Skeletal muscle satellite cell (primary cell): ENCODE data around the gene SPON1.
"Not testable (repeated sequence)": the region's sequence is repeated elsewhere in the genome, so short reads cannot be mapped to it uniquely, and the experiment has no call there.

Experiments
- H3K27me3 ChIP-seq: 2 replicates; pipeline ENCODE4 v1.7.0; 2013; ENCODE audit warnings: low read length; ENCODE audit not compliant: control insufficient read depth, insufficient read depth
- H3K36me3 ChIP-seq: 2 replicates; pipeline ENCODE4 v1.7.0; 2013; ENCODE audit warnings: mild to moderate bottlenecking, control low read depth, low read length; ENCODE audit not compliant: insufficient read depth
- H3K4me1 ChIP-seq: 2 replicates; pipeline ENCODE4 v1.7.0; 2013; ENCODE audit warnings: low read length; ENCODE audit not compliant: control insufficient read depth, insufficient read depth
- H3K4me2 ChIP-seq: 2 replicates; pipeline ENCODE4 v1.7.0; 2013; ENCODE audit warnings: mild to moderate bottlenecking, low read length
- H3K4me3 ChIP-seq: 2 replicates; pipeline ENCODE4 v1.7.0; 2013; ENCODE audit warnings: low read length
- H3K9ac ChIP-seq: 2 replicates; pipeline ENCODE4 v1.7.0; 2013; ENCODE audit warnings: mild to moderate bottlenecking, low read depth, low read length, moderate library complexity
- H3K9me3 ChIP-seq: replicated peaks from 2 replicates; pipeline ENCODE4 v1.7.0; 2013; ENCODE audit warnings: mild to moderate bottlenecking, control low read depth, low read length

Gene SPON1

DNA sequence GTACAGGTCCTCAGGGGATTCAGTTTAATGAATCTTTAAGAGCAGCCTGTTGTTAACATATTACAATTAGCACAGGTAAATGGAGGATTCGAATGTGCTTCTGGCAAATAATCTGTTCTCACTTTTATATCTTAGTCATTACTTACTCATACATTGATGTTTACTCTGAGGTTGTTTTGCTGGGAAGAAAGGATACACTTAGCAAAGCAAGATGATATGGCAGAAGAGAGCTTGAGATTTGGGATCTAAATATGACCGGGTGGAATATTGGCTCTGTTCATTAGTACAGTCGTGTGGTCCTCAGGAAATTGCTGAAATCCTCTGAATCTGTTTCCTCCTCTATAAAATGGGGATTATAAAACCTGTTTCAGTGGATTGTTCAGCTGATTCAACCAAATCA is 59.7 kb downstream of the SPON1 start:
- Histone ChIP-seq H3K27me3 (peaks cover 28% of the 10 kb centered on the region), H3K36me3 (no peaks in the 10 kb centered on the region), H3K4me3 (no peak overlapping the region), H3K4me2 (no peak overlapping the region), H3K9ac (no peak overlapping the region), H3K4me1 (no peaks in the 10 kb centered on the region), H3K9me3 (no peaks in the 10 kb centered on the region)

DNA sequence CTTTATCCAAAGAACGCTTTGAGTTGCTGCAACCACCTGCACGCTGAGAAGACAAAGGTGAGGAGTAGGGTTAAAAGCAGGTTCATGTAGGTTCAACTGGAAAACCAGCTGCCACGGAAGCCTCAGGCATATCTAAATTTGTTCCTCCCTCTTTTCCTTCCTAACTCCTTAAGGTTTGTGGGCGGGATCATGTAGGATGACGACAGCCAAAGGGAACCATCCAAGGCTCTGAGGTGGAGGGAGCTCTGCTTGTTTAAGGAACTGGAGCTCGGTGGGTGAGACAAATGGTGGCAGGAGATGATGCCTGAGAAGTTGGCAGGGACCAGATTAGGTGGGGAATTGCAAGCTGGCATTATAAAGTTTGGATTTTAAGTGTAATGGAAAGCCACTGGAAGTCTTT is 60.3 kb downstream of the SPON1 start:
- no peaks in the 10 kb centered on the region for H3K36me3 ChIP-seq

DNA sequence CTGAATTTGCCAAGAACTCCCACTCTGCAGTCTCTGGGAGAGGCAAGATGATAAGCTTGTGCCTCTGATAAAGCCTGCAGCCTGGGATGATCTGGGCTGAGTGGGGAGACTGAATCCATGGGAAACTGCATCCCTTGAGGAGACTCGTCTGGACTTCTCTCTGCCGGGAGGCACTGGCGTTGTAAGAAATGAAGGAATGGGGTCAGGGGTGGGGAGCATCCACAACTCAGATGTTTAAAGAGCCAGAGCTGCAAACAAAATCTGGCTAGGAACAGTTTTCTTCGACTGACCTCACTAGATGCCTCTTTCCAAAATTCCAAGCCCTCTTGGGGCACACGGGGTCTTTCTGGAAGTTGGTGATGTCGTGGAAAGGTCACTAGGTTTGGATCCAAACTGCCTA is 64.4 kb downstream of the SPON1 start:
- peaks cover 13% of the 10 kb centered on the region for H3K4me1 ChIP-seq
- no peaks in the 10 kb centered on the region for H3K9me3 ChIP-seq
- no peak overlapping the region for H3K4me3 ChIP-seq
- H3K36me3 ChIP-seq, result no peaks in the 10 kb centered on the region
- no peak overlapping the region for H3K9ac ChIP-seq
- peaks cover 29% of the 10 kb centered on the region for H3K27me3 ChIP-seq
- no peak overlapping the region for H3K4me2 ChIP-seq

More for the DNA sequence above, 60.3 kb downstream of the SPON1 start:
- H3K27me3 ChIP-seq, result peaks cover 33% of the 10 kb centered on the region
- H3K4me1 ChIP-seq, result no peaks in the 10 kb centered on the region
- H3K4me3 ChIP-seq, result no peak overlapping the region
- no peaks in the 10 kb centered on the region for H3K9me3 ChIP-seq
- no peak overlapping the region for H3K9ac ChIP-seq
- H3K4me2 ChIP-seq, result no peak overlapping the region

DNA sequence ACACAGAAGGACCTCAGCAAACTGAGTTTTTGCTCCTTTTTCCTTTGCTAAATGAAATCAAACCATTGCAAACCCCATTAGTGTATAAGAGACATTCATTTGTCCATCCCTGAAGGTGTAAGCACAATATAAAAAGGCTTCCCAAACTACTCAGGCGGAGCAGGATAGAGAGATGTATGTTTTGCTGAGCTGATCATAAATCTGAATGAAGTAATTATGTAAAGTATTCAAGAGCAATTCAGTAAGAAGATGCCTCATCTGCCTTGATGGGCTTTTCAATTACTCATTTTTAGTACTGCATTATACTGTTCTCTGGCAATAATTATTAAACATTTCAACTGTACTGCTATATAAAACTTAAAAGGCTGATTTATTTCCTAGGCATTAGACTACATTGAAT is 65.0 kb downstream of the SPON1 start:
- Histone ChIP-seq H3K4me1 (peaks cover 13% of the 10 kb centered on the region), H3K9me3 (no peaks in the 10 kb centered on the region), H3K9ac (no peak overlapping the region), H3K36me3 (no peaks in the 10 kb centered on the region), H3K4me2 (no peak overlapping the region), H3K27me3 (peaks cover 29% of the 10 kb centered on the region), H3K4me3 (no peak overlapping the region)

DNA sequence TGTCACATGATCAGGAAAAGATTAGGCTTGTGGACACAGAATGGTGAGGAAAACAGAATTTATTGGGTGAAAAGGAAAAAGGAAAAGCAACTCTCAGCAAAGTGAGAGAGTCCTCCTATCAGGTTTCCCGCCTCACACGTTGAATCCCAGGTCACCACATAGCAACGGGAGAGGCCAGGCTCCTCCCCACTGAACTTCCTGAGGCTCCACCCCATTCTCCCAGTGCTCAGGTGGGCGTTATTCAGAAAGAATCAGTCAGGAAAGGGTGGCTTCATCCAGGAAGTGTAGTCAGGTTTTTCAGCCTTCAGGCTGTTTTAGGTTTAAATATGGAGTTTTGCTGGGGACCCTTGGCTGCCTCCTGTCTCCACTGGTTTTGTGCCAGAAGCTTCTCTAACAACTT is 66.9 kb downstream of the SPON1 start:
- no peak overlapping the region for H3K4me2 ChIP-seq
- H3K4me3 ChIP-seq, result no peak overlapping the region
- peaks cover 13% of the 10 kb centered on the region for H3K4me1 ChIP-seq
- H3K9me3 ChIP-seq, result no peaks in the 10 kb centered on the region
- no peak overlapping the region for H3K9ac ChIP-seq
- H3K36me3 ChIP-seq, result no peaks in the 10 kb centered on the region
- H3K27me3 ChIP-seq, result peaks cover 33% of the 10 kb centered on the region

DNA sequence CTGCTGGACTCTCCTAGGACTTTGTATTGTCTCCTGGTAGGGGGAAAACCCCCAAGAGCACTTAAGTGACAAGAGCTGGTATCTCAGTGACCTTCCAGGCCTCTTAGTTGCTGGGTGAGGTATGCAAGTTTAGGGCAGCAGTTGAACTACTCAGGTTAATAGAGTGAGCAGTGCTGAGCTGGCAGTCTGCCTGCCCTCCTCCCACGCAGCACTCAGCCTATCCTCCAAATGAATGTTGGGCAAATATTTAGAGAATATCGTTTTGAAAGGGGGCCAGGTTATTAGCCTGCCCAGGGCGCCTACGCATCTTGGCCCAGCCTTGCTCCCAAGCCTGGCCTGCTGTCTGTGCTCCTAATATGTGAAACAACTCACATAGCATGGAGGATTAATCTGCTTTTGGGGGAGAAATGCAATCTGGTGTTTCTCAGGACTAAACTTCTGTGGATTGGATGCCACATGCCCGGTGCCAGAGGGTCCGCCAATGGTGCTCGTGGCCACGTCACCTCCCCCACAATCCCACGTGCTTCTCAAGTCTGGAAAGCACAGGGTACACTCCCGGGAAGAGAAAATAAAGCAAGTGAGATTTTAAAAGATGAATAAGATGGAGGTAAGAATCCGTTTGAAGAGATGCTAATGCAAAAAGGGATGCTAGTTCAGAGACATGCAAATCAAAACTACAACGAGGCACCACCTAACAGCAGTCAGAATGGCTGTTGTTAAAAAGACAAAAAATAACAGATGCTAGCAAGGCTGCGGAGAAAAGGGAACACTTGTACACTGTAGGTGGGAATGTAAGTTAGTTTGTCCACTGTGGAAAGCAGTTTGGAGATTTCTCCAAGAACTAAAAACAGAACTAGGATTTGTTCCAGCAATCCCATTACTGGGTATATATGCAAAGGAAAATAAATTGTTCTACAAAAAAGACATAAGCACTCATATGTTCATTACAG is 67.7 kb downstream of the SPON1 start:
- H3K4me3 ChIP-seq, result no peak overlapping the region
- H3K27me3 ChIP-seq, result peaks cover 34% of the 10 kb centered on the region
- no peaks in the 10 kb centered on the region for H3K36me3 ChIP-seq
- peaks cover 13% of the 10 kb centered on the region for H3K4me1 ChIP-seq
- no peaks in the 10 kb centered on the region for H3K9me3 ChIP-seq
- H3K4me2 ChIP-seq, result peak overlapping the region; percentile 20
- no peak overlapping the region for H3K9ac ChIP-seq

DNA sequence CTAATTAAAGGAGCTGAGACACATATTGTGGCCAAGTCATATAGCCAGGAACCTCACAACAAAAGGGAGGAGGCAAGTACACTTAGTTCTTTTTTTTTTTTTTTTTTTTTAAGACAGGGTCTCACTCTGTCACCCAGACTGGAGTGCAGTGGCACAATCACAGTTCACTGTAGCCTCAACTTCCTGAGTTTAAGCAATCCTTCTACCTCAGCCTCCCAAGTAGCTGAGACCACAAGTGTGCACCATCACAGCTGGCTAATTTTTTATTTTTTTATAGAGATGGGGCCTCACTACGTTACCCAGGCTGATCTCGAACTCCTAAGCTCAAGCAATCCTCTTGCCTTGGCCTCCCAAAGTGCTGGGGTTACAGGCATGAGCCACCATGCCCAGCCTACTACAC is 73.0 kb downstream of the SPON1 start:
- H3K4me3 ChIP-seq, H3K4me2 ChIP-seq, H3K36me3 ChIP-seq, H3K27me3 ChIP-seq, H3K9me3 ChIP-seq, H3K4me1 ChIP-seq, H3K9ac ChIP-seq: not testable (repeated sequence)

DNA sequence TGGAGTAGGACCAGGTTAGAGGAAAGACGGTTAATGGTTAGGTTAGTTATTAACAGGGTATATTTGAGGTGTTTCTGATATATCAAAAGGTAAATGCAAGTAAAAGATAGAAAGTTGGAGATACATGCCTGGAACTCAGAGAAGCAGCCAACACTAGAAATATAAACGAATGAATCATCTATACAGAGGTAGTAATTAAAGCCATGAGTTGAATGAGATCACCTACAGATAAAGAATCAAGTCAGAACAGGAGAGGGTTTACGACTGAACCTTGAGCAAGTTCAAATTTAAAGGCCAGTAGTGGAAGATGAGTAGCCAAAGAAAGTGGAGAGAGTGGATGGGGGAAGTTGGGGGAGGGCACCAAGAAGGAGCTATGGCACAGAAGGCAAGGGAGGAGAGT is 73.9 kb downstream of the SPON1 start:
- H3K4me1 ChIP-seq, result no peaks in the 10 kb centered on the region
- H3K4me3 ChIP-seq, result no peak overlapping the region
- no peak overlapping the region for H3K9ac ChIP-seq
- H3K4me2 ChIP-seq, result no peak overlapping the region
- H3K36me3 ChIP-seq, result no peaks in the 10 kb centered on the region
- no peaks in the 10 kb centered on the region for H3K9me3 ChIP-seq
- peaks cover 5% of the 10 kb centered on the region for H3K27me3 ChIP-seq

DNA sequence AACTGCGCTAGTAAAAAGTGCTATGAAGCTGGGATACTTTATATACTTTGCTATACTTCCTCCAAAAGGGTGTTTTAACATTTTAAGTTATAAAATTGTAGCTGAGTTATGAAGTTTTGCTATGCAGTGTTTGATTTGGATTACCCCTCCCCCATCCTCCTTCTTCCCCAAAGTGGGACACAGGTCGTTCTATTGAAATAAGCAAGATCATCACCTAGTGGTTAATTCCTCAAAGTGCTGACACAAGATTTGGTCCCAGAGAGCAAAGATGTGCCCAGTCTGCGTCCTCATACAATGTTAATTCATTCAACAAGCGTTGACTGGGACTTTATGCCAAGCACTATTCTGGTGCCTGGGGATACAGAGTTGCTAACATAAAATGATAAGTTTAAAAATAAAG is 78.5 kb downstream of the SPON1 start:
- no peak overlapping the region for H3K9ac ChIP-seq
- no peak overlapping the region for H3K4me3 ChIP-seq
- no peaks in the 10 kb centered on the region for H3K36me3 ChIP-seq
- no peak overlapping the region for H3K4me2 ChIP-seq
- H3K4me1 ChIP-seq, result no peaks in the 10 kb centered on the region
- peaks cover 5% of the 10 kb centered on the region for H3K27me3 ChIP-seq
- H3K9me3 ChIP-seq, result no peaks in the 10 kb centered on the region

DNA sequence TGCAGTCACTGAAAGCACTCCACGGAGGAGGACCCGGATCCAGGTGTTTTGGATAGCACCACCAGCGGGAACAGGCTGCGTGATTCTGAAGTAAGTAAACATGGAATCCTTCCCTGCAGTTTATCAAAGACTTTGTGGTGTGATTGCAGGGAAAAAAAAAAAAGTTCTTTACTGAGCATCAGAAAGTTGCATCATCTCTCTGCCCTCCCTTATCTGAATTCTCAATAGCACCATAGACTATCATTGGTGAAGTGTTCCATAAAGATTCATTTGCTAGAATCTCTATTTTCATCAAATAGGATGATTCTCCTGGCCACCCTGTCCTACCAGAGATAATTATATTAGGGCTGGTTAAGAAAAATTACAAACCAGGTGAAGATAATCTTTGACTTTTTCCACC is 79.0 kb downstream of the SPON1 start:
- no peak overlapping the region for H3K4me2 ChIP-seq
- H3K36me3 ChIP-seq, result no peaks in the 10 kb centered on the region
- H3K4me3 ChIP-seq, result no peak overlapping the region
- peaks cover 11% of the 10 kb centered on the region for H3K27me3 ChIP-seq
- no peaks in the 10 kb centered on the region for H3K4me1 ChIP-seq
- no peaks in the 10 kb centered on the region for H3K9me3 ChIP-seq
- no peak overlapping the region for H3K9ac ChIP-seq

DNA sequence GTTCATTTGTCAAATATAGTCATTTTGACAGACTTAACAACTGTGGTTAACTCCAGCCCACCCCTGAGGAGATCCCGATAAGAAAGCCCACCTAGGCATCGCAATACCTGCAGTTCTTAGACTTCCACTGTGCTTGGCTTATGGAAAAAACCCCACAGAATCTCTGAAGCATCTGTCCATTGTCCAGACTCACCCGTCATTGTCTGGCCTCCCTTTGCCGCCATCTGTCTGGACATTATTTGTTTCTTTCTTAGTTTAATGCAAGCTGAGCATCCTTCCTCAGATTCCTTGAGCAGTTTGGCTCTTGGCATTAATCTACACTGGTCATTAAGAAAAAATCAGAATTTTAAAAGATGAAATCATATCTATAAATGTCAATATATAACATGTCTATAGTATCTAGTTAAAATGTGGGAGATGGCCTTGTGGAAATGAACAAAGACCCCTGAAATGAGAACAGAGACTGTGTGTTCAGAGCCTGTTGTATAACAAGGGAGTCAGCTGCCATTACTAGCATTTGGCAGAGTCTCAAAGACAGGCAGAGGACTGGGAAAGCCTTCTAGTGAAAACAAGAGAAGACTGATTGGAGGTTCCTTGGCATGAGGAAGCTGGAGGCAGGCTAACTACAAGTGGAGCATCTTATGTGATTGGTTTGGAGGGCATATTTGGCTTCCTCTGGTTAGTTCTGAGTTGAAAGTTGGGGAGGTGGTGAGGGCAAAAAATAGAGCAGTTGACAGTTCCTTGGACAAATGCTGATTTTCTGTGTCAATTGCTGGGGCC is 80.4 kb downstream of the SPON1 start:
- no peak overlapping the region for H3K9ac ChIP-seq
- H3K36me3 ChIP-seq, result no peaks in the 10 kb centered on the region
- no peaks in the 10 kb centered on the region for H3K4me1 ChIP-seq

More for the DNA sequence above, 80.4 kb downstream of the SPON1 start:
- Histone ChIP-seq H3K9me3 (no peaks in the 10 kb centered on the region), H3K4me3 (no peak overlapping the region), H3K4me2 (no peak overlapping the region), H3K27me3 (peaks cover 15% of the 10 kb centered on the region)
